ENCODE measurements around the gene TMEM184B.

TMEM184B gene

GRCh38 chr22:38305471-38306448 is 33.0 kb upstream of the TMEM184B start:
- Histone ChIP-seq H3K4me3 (ENCODE audit: insufficient read depth, low read length, poor library complexity, severe bottlenecking) (no peak overlapping the region), H2AFZ (ENCODE audit: low read depth, low read length, severe bottlenecking) (no peak overlapping the region)

GRCh38 chr22:38304526-38304925 is 31.7 kb upstream of the TMEM184B start:
- Histone ChIP-seq H3K4me3 (ENCODE audit: insufficient read depth, low read length, poor library complexity, severe bottlenecking) (no peak overlapping the region), H3K27ac (ENCODE audit: low read depth, low read length) (no peak overlapping the region), H3K9me2 (replicated peaks; ENCODE audit: insufficient read depth, low read length) (no peaks in the 10 kb centered on the region), H3K9ac (ENCODE audit: low read length) (no peak overlapping the region), H3K79me2 (ENCODE audit: insufficient read depth, low read length) (peaks cover 11% of the 10 kb centered on the region), H3K27me3 (ENCODE audit: low read length) (no peaks in the 10 kb centered on the region), H2AFZ (ENCODE audit: low read depth, low read length, severe bottlenecking) (no peak overlapping the region), H3K36me3 (ENCODE audit: low read length) (no peaks in the 10 kb centered on the region), H3F3A (ENCODE audit: insufficient read depth) (peaks cover 6% of the 10 kb centered on the region; the same call in 1 of the 2 replicates), H3K9me3 (ENCODE audit: insufficient read depth, low read length) (no peaks in the 10 kb centered on the region), H4K20me1 (ENCODE audit: low read depth, low read length) (no peaks in the 10 kb centered on the region), H3K4me2 (ENCODE audit: low read depth, low read length, poor library complexity, severe bottlenecking) (no peak overlapping the region)
- TF ChIP-seq CTCF (IDR thresholded peaks at IDR 0.05; ENCODE audit: insufficient read depth, low read length, poor library complexity, severe bottlenecking) (no peak), EZH2phosphoT487 (conservative IDR thresholded peaks at IDR 0.05; ENCODE audit: low read length) (no peak)

More at GRCh38 chr22:38305471-38306448, 33.0 kb upstream of the TMEM184B start:
- H3K27ac ChIP-seq (ENCODE audit: low read depth, low read length) = peak overlapping the region; percentile 10; the same call in 1 of the 2 replicates
- no peaks in the 10 kb centered on the region for H3K9me2 ChIP-seq (replicated peaks; ENCODE audit: insufficient read depth, low read length)
- no peak overlapping the region for H3K9ac ChIP-seq (ENCODE audit: low read length)
- H3K27me3 ChIP-seq (ENCODE audit: low read length) = no peaks in the 10 kb centered on the region
- H4K20me1 ChIP-seq (ENCODE audit: low read depth, low read length) = no peaks in the 10 kb centered on the region
- peaks cover 11% of the 10 kb centered on the region for H3K79me2 ChIP-seq (ENCODE audit: insufficient read depth, low read length)
- no peaks in the 10 kb centered on the region for H3K9me3 ChIP-seq (ENCODE audit: insufficient read depth, low read length)
- H3K36me3 ChIP-seq (ENCODE audit: low read length) = no peaks in the 10 kb centered on the region
- H3F3A ChIP-seq (ENCODE audit: insufficient read depth) = peaks cover 6% of the 10 kb centered on the region; the same call in 1 of the 2 replicates
- H3K4me2 ChIP-seq (ENCODE audit: low read depth, low read length, poor library complexity, severe bottlenecking) = peak overlapping the region; percentile 30
- TF ChIP-seq EZH2phosphoT487 (conservative IDR thresholded peaks at IDR 0.05; ENCODE audit: low read length) (no peak), CTCF (IDR thresholded peaks at IDR 0.05; ENCODE audit: insufficient read depth, low read length, poor library complexity, severe bottlenecking) (no peak)

GRCh38 chr22:38303974-38304373 is 31.2 kb upstream of the TMEM184B start:
- Histone ChIP-seq H3K4me2 (ENCODE audit: low read depth, low read length, poor library complexity, severe bottlenecking) (no peak overlapping the region), H3K9ac (ENCODE audit: low read length) (no peak overlapping the region), H3K9me3 (ENCODE audit: insufficient read depth, low read length) (no peaks in the 10 kb centered on the region), H3K79me2 (ENCODE audit: insufficient read depth, low read length) (peaks cover 11% of the 10 kb centered on the region), H3K36me3 (ENCODE audit: low read length) (no peaks in the 10 kb centered on the region), H2AFZ (ENCODE audit: low read depth, low read length, severe bottlenecking) (no peak overlapping the region), H3F3A (ENCODE audit: insufficient read depth) (peaks cover 6% of the 10 kb centered on the region; the same call in 1 of the 2 replicates), H3K27ac (ENCODE audit: low read depth, low read length) (no peak overlapping the region), H3K9me2 (replicated peaks; ENCODE audit: insufficient read depth, low read length) (no peaks in the 10 kb centered on the region), H3K27me3 (ENCODE audit: low read length) (no peaks in the 10 kb centered on the region), H3K4me3 (ENCODE audit: insufficient read depth, low read length, poor library complexity, severe bottlenecking) (no peak overlapping the region), H4K20me1 (ENCODE audit: low read depth, low read length) (no peaks in the 10 kb centered on the region)
- TF ChIP-seq EZH2phosphoT487 (conservative IDR thresholded peaks at IDR 0.05; ENCODE audit: low read length) (no peak), CTCF (IDR thresholded peaks at IDR 0.05; ENCODE audit: insufficient read depth, low read length, poor library complexity, severe bottlenecking) (no peak)

Data from SU-DHL-6 (cell line).